Dedifferentiated amniotic fluid mesenchymal stem cell (primary cell): Measurements from ENCODE around the gene ARSG.
"Not testable (repeated sequence)": the region's sequence is repeated elsewhere in the genome, so short reads cannot be mapped to it uniquely, and the experiment has no call there.

Source experiments
- DNase-seq: peaks from one replicate; pipeline ENCODE4 v3.0.0-alpha.2; 2016; ENCODE audit errors: extremely low spot score

Gene ARSG

DNA sequence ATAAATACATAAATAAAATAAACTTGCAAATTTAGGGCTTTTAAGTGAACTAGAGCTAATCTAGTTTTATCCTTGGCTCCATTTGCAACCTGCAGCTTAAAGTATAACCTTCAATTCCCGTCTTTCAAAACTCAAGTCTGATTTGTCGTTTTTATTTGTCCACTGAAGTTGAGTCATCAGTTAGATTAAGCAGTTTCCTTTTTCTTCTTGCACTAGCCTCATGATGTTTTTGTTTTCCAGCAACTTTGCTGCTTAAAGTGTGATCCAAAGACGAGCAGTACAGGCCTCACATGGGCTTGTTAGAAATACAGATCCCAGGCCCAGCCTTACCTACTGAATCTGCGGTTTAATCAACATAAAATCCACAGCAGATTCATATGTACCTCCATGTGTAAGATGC, 13.8 kb downstream of the ARSG start:
- DNase-seq = no peak

DNA sequence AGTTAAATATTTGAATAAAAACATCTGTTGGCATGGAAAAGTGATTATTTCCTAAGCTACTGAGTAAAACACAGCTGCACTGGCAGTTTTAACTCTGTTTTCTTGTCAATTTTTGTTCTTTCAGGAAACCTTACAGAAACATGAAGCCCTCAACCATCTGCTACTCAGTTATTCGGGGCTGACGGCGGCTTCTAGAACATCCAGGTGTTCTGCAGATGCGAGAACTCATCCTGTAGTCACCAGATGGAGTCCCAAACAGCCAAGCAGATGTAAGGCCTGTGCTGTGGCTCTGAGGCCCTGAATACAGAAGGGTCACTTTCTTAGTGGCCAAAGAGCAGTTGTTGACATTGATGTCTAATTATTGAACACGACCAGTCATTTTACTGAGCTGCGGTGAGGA, 15.5 kb downstream of the ARSG start:
- DNase-seq = no peak

DNA sequence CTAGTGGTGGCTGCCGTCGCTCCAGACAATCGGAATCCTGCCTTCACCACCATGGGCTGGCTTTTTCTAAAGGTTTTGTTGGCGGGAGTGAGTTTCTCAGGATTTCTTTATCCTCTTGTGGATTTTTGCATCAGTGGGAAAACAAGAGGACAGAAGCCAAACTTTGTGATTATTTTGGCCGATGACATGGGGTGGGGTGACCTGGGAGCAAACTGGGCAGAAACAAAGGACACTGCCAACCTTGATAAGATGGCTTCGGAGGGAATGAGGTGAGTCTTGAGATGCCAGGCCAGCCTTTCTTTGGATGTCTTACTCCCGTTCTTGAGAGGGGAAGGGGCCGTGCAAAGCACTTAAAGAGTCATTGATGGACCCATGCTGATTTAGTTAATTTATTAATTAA, 16.1 kb downstream of the ARSG start:
- no peak for DNase-seq

DNA sequence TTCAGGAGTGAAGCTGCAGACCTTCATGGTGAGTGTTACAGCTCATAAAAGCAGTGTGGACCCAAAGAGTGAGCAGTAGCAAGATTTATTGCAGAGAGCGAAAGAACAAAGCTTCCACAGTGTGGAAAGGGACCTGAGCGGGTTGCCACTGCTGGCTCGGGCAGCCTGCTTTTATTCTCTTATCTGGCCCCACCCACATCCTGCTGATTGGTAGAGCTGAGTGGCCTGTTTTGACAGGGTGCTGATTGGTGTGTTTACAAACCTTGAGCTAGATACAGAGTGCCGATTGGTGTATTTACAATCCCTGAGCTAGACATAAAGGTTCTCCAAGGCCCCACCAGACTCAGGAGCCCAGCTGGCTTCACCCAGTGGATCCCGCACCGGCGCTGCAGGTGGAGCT, 17.2 kb downstream of the ARSG start:
- DNase-seq = not testable (repeated sequence)

DNA sequence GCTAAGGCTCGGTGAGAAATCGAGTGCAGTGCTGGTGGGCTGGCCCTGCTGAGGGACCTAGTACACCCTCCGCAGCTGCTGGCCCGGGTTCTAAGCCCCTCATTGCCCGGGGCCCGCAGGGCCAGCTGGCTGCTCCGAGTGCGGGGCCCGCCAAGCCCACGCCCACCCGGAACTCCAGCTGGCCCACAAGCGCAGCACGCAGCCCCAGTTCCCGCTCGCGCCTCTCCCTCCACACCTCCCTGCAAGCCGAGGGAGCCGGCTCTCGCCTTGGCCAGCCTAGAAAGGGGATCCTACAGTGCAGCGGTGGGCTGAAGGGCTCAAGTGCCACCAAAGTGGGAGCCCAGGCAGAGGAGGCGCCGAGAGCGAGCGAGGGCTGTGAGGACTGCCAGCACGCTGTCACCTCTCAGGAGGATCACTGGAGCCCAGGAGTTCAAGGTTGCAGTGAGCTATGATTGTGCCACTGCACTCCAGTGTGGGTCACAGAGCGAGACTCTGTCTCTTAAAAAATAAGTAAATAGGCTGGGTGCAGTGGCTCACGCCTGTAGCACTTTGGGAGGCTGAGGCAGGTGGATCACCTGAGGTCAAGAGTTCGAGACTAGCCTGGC, 17.9 kb downstream of the ARSG start:
- not testable (repeated sequence) for DNase-seq

DNA sequence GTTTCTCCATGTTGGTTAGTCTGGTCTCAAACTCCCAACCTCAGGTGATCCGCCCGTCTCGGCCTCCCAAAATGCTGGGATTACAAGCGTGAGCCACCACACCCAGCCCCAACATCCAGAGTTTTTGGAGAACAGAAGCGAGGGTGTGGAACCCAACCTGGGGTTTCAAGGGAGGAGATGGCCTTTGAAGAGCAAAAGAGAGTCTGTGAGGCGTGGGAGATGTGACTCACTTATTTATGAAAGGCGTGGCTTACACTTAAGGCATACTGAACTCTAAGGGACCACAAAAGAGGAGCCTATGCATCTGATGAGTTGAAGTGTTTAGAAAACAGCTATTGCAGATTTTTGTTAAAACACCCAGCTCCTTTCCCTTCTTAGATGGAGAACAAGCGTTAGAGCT, 18.9 kb downstream of the ARSG start:
- no peak for DNase-seq

DNA sequence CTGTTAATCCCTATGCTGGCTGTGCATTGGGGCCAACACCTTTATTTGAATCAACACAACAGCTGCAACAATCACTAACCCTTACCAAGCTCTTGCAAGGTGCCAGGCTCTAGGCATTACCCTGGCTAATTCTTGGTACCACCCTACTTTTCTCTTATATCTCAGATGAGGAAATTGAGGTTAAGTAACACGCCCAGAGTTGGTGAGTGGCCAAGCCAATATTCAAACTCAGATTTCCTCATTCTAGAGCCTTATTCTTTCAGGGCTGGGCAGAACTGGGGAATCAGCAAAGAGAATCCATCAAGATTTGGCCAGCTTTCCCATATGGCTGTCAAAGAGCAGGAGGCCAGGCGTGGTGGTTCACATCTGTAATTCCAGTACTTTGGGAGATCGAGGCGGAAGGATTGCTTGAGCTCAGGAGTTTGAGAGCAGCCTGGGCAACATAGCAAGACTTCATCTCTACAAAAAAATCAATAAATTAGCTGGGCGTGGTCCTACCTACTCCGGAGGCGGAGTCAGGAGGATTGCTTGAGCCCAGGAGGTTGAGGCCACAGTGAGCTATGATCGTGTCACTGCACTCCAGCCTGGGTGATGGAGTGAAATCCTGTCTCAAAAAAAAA, 23.7 kb downstream of the ARSG start:
- DNase-seq = no peak

DNA sequence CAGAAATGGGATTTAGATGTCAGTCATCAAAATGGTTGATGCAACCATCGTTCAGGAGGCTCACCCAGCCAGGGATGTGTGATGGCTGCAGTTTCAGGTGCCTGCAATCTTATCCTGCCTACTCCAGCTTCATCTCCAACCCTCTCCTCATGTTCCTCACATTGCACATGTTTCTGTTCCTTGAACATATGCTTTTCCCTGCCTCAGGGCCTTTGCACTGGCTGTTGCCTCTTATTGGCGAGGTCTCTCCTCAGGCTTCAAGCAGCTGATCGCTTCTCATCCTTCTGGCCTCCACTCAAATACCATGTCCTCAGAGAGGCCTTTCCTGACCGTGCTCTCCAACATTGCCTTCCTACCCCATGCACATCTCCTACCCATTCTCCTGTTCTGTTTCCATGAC, 24.6 kb downstream of the ARSG start:
- DNase-seq = no peak

DNA sequence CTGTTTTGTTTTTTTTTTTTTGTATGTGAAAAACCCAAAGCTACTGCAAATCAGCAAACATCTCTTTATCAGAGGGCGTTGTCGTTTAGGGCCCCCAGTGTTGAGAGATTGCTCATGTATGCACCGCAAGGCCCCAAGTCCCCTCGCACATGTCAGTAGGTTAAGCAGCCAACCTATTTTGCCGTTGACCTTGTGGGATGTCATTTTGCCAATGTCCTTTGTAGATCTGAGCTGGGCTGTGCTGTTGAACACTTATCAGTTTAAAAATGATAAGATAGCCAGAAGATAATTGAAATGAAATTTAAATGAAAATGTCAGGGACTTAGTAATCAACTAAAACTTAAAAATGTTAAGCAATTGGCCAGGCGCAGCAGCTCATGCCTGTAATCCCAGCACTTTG, 26.2 kb downstream of the ARSG start:
- no peak for DNase-seq

DNA sequence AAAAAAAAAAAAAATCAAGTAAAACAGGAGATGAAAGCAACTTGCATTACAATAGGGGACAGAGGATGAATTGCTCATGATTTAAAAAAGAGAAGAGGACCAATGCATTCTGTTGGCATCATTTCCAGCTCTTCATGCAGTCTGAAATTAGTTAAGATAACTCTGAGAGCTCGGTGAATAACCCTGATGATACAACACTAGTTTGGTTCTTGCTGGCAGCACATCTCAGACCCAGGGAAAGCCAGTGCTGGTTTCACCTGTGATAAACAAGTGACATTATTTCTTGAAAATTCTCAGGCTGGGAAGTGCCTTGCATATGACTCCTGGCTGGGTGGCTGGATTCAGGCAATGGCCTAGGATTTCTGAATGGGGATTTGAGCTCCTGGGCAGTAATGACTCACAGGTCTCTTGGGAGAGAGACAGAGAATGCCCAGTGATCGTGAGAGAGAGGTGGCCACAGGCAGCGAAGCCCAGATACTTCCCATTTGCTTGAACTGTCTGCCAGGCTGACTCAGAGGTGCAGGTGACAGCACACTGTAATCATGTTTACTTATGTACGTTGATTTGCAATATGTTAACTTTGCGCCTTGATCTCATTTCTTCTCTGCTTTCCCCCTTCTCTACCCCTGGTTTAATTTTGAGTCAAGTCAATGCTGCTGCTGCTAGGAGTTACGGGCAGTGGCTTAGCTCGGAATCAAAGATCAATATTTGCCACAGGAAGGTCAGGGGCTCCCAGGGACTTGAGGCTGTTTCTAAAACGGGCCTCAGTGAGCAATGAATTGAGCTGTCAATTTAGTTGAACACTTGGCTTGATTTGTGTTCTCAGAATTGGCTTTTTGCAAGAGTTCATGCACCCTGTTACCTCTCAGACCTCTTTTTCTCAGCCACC, 27.1 kb downstream of the ARSG start:
- no peak for DNase-seq

DNA sequence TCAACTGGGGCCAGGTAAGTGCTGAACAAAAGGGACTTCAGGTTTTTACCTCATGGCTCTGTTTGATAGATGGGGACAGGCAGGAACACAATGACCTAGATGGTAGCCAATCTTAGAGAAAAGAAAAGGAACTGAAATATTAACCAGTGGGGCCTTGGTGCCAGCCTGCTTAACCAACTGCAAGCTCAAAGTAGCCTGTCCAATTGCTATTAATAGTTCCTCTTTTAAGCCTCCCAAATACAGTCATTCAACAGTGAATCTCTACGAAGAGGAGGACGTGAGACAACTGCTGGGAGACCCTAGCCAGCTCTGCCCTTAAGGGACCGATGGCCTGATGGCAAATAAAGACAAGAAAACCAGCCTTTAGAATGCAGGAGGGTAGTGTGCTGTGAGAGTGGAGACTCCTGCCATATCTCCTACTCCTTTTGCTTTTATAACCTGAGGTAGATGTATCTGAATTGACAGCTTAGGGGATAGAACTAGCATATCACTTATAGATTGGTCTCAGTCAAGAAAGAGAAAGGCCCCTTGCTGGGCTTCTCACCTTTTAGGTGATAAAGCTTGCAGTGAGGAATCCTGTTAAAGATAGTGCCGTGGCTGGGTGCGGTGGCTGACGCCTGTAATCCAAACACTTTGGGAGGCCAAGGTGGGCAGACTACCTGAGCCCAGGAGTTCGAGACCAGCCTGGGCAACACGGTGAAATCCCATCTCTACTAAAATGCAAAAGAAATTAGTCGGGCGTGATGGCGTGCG, 28.3 kb downstream of the ARSG start:
- no peak for DNase-seq

DNA sequence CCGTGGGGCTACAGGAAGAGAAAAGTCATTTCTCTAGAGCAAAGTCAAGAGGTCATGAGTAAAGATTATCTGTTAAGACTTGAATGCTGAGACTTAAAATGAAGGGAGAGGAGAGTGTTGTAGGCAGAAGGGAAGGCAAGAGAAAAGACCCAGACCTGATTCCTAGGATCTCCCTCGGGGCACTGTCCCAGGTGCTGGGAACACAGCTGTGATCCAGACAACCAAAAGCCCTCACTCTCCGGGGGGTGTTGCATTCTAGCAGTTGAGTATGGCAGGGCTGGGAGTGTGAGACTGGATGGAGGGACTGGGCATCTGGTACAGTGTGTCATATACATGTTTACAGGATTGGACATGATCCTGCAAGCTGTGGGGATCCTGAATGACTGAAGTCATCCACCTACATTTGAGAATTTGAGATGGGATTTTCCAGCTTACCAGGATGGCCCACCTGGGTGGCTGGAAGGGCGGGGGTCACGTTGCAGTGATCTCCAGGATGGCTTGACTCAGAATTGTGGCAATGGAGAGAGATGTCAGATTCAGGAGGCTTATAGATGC, 29.1 kb downstream of the ARSG start:
- DNase-seq = no peak

DNA sequence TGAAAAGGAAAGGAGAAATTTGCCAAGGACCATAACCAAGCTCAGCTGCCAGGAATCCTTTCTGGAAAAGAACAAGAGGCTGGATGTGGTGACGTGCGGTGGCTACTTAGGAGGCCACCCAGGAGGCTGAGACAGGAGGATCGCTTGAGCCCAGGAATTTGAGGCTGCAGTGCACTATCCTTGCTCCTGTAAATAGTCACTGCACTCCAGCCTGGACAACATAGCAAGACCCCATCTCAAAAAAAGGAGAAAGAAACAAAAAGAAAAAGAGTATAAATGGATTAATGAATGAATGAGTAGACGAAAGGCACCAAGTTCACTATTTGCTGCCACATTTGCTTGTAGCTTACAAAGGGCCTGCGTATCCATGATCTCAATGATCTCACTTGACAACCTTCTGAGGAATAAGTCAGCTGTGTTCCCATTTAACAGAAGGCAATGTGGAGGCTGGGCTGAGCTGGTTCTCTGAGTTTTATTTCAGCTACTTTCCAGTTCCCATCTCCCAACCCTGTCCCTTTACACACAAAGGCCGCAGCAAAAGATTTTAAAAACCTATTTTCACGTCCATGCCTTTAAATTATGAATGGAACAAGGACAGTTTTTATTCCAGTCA, 29.8 kb downstream of the ARSG start:
- no peak for DNase-seq

DNA sequence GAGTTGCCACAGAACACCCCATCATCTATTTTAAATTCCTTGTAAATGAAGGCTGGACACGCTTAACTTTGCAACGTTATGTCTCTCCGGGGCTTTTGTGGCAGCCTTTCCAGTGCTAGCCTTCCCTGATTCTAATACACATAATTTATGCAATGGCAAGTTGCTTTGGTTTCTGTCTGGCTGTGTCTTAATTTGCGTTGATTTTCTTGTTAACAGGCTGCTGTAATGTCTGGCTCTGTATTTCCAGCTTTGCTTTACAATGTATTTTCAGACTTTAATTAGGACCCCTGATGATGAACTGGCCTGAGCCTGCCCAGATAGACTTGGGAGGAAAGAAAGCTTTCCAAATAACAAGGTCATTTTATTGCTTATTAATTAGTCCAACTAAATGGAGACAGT, 30.3 kb downstream of the ARSG start:
- no peak for DNase-seq

DNA sequence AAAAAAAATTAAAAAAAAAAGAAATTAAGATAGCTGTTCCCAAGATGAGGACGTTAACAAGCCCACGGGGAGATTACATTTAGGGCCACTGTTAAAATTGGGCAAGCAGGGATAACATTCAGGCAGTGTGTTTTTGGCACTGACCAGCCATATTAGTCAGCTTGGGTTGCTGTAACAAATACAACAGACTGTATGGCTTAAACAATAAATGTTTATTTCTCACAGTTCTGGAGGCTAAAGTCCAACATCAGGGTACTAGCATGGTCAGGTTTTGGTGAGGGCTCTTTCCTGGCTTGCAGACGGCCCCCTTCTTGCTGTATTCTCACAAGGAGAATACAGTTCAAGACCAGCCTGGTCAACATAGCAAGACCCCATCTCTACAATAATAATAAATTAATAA, 31.3 kb downstream of the ARSG start:
- no peak for DNase-seq

DNA sequence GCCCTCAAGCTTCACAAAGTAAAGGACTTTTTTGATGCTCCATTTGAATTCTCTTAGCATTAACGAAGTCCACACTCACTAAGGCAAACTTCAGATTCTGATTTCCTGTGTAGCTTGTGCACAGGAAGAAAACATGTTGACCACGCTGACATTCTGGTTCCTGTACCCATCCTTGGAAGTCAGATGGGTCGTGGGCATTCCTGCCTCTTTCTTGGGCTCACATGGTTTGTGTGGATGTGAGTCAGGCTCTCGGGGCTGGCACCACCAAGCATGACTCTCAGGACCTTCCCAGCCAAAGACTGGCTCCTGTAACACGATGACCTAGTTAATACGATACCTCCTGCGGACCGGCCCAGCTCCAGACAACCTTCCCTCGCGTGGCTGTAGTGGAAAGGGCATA, 32.8 kb downstream of the ARSG start:
- DNase-seq = no peak

DNA sequence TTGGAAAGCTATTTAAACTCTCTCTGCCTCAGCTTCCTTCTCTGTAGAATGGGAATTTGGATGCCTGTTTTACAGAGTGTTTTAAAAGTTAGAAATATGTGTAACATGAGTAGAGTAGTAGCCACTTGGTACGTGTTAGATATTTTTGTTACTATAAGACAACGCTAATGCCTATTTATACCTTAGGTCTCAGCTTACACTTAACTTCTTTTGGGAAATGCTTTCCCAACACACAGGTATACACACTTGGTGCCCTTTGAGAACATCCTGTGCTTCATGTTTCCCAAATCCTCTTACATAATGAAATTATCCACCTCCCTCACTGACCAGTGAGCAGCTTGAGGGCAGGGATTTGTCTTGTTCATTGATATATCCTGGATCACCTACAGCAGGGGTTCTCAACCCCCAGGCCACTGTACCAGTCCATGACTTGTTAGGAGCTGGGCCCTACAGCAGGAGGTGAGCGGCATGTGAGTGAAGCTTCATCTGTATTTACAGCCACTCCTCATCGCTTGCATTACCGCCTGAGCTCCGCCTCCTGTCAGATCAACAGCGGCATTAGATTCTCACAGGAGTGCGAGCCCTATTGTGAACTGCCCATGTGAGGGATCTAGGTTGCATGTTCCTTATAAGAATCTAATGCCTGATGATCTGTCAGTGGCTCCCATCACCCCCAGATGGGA, 33.5 kb downstream of the ARSG start:
- no peak for DNase-seq

DNA sequence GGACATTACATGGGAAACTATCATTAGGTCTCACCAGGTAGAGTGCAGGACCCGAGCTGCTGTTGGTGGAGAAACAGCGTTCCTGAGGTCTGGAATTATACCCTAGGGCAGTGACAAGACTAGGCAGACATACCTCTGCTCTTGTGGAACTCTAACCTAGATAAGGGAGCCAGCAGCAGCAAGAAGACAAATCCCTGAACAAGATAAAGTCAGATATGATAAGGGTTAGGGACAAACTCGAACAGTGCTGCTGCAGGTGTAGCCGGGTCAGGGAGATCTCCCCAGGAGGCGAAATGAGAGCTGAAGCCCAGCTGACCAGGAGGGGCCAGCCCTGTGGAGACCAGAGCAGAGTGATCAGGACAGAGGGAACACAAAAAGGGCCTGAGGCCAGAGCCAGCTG, 34.7 kb downstream of the ARSG start:
- no peak for DNase-seq

DNA sequence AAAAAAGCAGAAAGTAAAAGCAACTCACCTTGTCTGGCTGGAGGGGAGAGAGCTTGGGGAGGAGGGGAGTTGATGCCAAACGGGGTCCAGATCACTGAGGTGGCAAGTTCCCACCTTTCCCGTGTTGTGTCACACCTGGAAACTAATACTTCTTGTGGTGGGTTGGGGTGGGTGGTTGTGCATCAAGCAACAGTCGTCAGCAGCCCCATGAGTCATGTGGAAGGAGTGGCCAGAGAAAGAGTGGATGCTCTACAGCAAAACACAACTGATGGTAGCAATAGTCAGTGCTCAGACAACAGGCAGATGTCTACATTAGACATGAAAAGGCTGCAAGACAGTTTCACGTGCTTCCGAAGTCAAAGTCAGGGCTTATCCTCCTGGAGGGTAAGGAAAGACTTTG, 35.4 kb downstream of the ARSG start:
- no peak for DNase-seq

DNA sequence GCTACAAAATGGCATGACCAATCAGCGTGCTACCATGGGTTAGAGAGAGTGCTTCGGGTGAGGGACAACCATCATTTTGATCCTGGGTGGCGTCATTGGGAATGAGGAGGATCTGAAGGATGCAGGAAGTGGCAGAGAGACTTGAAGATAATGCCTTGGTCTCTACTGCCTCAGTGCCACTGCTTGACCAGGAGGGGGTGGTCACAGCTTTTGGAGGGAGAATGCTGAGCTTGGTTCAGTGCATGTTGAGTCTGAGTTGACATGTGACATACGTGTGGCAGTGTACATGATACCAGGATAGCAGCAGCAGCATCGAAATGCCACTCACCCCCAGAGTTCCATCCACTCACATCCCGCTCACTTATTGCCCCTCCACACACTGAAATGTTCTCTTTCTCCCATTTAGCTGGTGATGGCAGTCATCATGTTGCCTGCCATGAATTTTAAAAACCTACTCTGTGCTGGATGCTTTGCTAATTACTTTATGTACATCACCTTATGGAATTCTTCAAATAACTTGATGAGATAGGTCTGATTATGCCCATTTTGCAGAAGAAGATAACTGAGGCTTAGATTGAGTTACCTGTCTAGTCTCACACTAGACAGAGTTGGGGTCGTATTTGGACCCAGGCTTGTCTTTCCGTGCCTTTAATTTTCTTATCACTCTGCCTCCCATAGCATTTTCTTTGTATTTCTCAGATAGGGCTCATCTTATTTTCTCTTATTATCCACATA, 36.7 kb downstream of the ARSG start:
- DNase-seq = no peak
